Stimulated activated CD4-positive, alpha-beta T cell treated with anti-CD3 and anti-CD28 coated beads, Interleukin-4, amount 100 ng/mL, for 1 hour (primary cell): ENCODE measurements around the gene CACNA2D3.

Experiments
- DNase-seq: peaks from one replicate; pipeline ENCODE4 v3.0.0-alpha.2; 2020

The CACNA2D3 gene

GRCh38 chr3:54506603-54507002 lies 384.3 kb downstream of the CACNA2D3 start:
- no peak for DNase-seq

- no peak for DNase-seq
These were observed 385.6 kb downstream of the CACNA2D3 start for GRCh38 chr3:54507876-54508460.

GRCh38 chr3:54510506-54510905 lies 388.2 kb downstream of the CACNA2D3 start:
- no peak for DNase-seq

GRCh38 chr3:54511766-54512365 lies 389.5 kb downstream of the CACNA2D3 start:
- no peak for DNase-seq

DNA sequence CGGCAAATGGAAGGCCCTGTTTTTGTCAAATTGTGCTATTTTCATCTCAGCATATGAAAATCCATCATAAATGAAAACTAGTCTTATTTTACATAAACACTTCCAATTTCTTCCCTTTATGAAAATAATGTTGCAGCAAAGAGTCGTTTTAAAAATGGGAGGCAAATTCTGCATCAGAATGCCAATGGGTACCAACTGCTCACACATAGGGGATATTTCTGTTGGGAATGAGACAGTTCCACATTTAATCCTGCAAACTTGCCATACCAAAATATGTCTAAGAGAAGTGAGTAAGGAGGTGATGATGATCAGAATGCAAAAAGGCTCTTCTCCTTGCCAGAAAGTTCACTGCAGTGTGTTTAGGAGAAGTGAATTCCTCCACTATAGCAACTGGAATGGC lies 391.7 kb downstream of the CACNA2D3 start:
- DNase-seq, result no peak

DNA sequence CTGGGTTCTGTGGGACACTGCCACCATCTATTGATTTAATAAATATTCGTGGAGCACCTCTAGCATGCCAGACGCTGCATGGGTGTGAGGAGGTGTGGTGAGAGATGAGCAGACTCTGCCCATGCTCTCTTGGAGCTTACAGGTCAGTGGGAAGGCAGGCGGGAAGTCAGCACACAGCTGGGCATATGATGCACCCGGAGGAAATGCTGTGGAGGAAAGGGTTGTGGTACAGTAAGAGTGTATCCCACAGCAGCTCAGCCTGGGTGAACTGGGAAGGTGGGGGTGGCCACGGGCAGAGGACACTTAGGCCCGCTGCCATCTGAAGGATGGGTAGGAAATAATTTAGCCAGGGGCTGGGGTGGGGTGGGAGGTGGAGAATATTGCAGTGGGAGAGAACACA lies 392.1 kb downstream of the CACNA2D3 start:
- no peak for DNase-seq

DNA sequence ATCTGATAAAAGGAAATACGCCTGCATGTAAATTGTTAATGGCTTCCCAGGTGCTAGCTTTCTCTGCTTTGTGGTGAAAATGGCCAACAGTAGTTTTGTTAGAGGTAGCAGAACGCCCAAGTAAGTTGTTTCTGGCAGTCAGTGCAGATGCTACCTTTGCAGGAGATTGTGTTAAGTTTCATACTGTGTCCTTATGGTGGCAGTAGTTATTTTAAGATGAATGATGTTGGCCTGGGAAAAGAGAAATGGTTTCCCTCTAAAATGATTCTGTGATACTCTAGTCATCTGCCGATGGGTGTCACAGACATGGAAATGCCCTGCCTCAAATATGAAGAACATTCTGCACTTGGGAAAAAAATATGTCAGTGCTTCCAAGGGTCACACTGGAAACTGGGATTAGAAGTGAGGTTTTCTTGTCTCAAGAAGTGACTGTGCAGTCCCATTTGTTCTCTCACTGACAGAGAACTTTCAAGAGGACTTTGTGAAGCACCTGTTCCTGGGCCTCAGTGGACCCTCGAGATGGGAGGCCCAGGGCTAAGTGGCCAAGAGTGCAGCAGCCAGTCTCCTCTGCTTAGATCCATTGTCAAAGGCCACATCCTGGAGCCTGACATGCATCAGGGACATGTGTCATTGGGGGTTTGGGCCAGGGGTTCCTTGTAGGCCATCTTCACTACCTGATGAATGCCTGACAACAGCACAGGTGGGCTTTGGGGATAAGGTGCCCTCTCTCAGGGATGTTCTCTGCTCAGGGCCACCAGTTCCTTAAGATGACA lies 393.3 kb downstream of the CACNA2D3 start:
- no peak for DNase-seq

DNA sequence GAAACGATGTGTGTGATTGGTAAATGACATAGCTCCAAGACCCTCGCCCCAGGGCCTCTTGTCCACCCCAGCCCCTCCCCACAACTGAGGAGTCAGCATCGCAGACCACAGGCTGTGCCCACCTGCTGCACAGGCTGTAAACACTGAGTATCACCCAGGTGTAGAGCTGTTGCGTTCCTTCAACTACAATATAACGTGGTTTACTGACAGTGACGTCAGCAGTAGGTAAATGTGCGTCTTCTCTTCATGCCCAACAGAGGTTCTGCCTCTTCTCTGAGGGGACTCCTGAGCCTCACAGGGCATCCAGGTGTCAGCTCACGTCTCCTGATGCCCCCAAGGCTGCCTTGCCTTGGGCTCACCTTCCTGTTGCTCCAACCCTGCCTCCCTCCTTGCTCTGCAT lies 395.1 kb downstream of the CACNA2D3 start:
- DNase-seq, result no peak

DNA sequence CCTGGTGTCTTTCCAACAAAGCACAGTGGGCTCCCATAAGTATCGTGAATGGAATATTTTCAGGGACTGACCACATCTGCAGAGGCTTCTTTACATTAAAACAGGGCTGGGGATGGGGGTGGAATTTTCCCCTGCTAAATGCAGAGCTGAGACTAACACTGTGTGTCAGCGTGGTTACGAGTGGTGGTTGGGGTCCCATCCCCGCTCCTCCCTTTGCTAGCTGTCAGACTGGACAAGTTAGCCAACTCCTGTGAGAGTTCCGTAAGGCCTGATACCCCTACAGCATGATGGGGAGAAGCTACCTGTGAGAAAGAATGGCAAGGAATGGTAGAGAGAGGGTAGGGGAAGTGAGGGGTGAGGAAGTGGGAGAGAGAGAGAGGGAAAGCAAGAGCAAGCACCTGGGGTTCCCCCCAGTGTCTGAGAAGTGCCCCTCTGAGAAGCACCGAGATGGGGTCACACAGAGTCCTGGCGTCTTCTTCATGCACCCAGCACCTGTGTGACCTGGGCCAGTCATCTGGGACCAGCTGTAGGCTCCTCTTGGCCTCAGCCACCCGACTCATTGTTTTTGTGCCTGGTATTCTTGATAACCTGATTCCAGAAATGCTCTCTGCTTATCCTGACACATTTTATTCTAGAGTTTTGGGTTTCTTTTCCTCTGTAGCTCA lies 395.8 kb downstream of the CACNA2D3 start:
- DNase-seq, result no peak

DNA sequence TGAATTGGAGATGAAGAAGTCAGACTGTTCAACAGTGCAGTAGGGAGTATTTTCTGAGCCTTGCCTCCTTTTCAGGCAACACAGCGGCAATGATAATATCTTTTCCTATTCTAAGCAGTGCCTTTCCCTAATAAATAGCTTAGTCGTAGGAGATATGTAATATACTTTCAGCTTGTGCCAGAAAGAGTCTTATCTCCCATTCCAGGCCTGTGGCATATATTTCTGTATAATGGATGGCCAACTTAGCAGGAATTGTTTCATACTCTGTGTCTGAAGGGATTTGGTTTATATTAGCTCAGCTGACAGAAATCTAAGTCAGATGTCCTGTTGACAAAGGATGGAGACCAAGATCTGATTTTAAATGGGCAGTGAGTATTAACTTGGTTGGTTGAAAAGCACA lies 397.1 kb downstream of the CACNA2D3 start:
- DNase-seq, result no peak

- DNase-seq, result no peak
These were observed 397.7 kb downstream of the CACNA2D3 start for GRCh38 chr3:54520060-54520459.

- no peak for DNase-seq
These were observed 405.2 kb downstream of the CACNA2D3 start for GRCh38 chr3:54527521-54527920.

- no peak for DNase-seq
These were observed 405.6 kb downstream of the CACNA2D3 start for GRCh38 chr3:54527953-54528352.

- no peak for DNase-seq
These were observed 406.3 kb downstream of the CACNA2D3 start for GRCh38 chr3:54528668-54529067.

DNA sequence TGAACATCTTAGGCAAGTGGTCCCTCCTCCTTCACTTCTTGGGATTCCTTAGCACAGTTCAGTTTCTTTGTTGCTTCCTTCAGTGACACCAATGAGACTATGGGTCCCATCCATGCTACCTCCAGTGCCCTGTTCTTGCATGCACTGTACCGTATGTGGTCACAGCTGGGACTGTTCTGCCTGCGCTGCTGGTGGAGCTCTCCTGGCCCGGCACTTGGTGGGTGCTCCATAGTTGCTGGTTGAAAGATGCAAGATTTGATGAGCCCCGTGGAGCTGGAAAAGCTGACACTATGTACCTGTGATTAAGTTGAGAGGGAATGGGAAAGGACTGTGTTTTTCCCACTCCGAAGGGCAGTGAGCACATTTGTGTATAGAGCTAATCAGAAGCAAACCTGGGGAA lies 407.7 kb downstream of the CACNA2D3 start:
- DNase-seq, result no peak

DNA sequence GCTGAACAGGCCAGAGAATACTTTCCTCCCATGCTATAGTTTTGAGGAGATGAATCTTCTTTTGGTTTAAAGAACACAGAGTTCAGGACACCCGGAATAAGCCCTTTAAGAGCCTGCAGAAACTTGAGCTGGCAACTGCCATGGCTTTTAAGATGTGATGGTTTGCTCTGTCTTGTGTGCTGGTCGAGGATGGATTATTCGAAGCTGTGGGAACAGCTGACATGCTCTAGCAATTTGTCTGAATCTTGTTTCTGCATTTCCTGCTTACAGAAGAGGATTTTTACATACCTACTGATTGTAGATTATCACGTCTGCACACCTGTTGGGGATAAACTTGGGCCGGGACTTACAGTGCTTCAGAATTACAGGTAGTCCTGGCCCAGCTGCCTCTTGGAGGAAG lies 408.6 kb downstream of the CACNA2D3 start:
- DNase-seq, result no peak

DNA sequence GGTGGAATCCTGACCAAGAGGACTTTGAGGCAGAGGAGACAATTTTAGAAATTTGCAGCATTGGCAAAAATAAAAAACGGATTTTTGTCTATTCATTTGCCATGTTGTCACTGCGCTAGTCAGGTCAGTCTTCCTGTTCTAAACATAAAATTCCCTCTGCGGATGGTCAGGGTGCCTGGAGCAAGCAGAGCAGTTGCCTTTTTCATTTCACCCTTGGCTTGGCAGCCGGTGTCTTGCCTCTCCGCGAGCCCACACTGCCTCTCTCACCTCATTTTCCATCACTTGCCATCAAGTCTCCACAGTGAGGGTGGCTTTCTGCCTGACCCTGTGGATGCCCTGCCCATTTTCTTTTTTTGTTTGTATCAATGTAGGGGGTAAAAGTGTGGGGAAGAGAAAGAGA lies 409.4 kb downstream of the CACNA2D3 start:
- no peak for DNase-seq

DNA sequence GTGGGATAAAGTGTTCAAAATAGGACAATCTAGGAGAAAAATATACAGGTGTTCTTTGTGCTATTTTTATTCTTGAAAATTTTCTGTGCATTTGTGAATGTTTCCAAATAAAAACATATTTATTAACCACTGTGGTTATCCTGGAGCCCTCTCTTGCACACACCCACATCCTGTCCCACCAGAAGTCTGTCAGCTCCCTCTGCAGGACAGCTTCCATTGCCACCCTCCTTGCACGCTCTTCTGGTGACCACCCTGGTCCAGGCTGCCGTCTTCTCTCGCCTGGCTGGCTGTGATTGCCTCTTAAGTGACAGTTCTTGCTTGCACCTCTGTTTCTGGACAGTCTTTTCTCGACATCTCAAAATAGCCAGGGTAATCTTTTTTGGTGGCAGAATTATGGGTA lies 411.5 kb downstream of the CACNA2D3 start:
- no peak for DNase-seq

GRCh38 chr3:54535619-54536018 lies 413.3 kb downstream of the CACNA2D3 start:
- DNase-seq, result no peak

GRCh38 chr3:54536450-54536849 lies 414.1 kb downstream of the CACNA2D3 start:
- DNase-seq, result no peak

DNA sequence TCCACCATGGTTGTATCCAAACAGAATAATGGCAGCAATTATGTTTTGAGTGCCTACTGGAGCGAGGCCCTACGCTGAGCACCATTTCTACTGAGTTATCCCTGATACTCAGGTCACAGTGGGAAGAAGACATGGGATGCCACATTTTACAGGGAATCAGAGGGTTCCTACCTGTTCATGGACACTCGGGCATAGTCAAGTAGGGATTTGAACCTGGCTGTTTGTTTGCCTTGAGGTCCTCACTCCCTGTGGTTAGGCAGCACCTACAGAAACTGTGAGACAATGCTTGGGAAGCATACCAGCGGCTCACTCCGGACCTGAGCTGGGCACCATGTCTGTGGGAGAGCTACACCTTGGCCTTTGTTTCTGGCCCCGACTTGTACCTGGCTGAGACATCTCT lies 415.2 kb downstream of the CACNA2D3 start:
- no peak for DNase-seq

DNA sequence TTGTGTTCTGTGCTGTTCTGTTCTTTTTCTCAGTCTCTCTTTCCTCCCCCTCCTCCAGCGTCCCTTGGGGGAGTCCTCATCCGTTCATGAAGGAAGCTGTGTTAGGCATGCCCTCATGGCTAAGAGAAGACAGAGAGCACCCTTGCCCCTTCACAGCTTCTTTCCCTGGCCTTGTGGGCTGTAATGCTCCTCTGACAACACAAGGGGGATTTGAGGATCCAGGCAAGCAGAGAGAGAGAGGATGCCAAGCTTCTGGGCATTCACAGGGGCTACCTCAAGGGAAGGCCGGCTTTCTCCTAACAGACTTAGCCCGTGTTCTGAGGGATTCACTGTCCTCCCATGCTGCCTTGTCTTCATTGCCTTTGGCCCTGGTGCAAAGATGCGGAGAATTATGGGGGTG lies 416.0 kb downstream of the CACNA2D3 start:
- DNase-seq, result no peak

DNA sequence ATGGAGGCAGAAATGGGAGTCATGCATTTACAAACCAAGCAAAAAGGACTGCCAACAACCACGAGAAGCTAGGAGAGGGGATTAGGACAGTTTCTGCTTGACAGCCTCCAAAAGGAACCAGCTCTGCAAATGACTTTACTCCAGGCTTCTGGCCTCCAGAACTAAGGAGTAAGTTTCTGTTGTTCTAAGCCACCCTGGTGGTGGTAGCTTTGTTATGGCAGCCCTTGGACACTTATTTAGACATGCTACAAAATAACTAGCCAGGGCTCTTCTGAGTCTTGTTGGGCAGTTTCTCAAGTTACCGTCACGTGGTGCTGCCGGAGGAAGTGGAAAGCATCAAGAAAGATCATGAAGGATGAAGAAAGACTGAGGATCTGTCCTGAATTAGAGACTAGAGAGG lies 419.0 kb downstream of the CACNA2D3 start:
- no peak for DNase-seq

- no peak for DNase-seq
These were observed 421.1 kb downstream of the CACNA2D3 start for GRCh38 chr3:54543446-54543845.
